Activated CD4-positive, CD25-positive, alpha-beta regulatory T cell treated with anti-CD3 and anti-CD28 coated beads, Interleukin-2, amount 50 U/mL, for 72 hours (primary cell): Measurements from ENCODE around the gene ZCCHC8.

ENCODE experiments used
- DNase-seq: peaks from one replicate; pipeline ENCODE4 v3.0.0; 2021

ZCCHC8 gene

GRCh38 chr12:122421821-122422729, 78.7 kb downstream of the ZCCHC8 start, which contains the start of gene CLIP1:
CLIP1 (minus strand) TSS chr12:122422669; CDS start chr12:122380452, 42,217 bp downstream.
- peak; percentile 72 for DNase-seq
